Measurements from ENCODE around the gene RSBN1L. TPM values are rescaled to one million over a fixed set of nuclear protein-coding genes. Genes with fewer than 3 reads are reported as not detected.

Gene RSBN1L
- total and polyA plus RNA-seq, 2 donors (not counting 1 experiment from before 2014, with no cell fraction given): 12.0 to 19.7 TPM

DNA sequence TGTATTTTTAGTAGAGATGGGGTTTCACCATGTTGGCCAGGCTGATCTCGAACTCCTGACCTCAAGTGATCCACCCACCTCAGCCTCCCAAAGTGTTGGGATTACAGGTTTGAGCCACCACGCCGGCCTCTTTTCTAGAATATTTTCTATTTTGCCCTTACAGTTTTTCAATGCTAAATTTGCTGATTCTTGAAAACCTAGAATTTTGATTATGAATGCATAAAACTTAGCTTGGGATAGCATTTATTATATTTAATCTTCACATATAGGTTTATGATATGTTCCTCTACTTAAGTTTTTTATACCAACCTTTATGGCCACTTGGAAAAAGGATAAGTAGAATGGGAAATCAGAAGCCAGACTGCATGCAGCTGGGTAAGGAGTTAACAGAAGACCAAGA is 99.8 kb downstream of the RSBN1L start:
- Histone ChIP-seq H3K9me3 (ENCODE audit: control insufficient read depth, insufficient read depth, low read depth, low read length) (no peaks in the 10 kb centered on the region), H3K9ac (ENCODE audit: insufficient read depth, low read length) (no peak overlapping the region), H3K79me2 (ENCODE audit: control insufficient read depth, insufficient read depth, low read length) (peaks cover 62% of the 10 kb centered on the region), H3K4me3 (replicated peaks in 1 of 4; ENCODE audit: control extremely low read depth in 1 of 4, insufficient read depth in 1 of 4, low read depth in 3 of 4, low read length in 4 of 4) (peak overlapping the region in 3 of 4 experiments; percentile 97 to 99 (median 97)), H4K20me1 (ENCODE audit: control insufficient read depth, extremely low read depth, insufficient read depth, low read length) (no peaks in the 10 kb centered on the region), H3K36me3 (ENCODE audit: control insufficient read depth, insufficient read depth, low read length) (peaks cover 1% of the 10 kb centered on the region), H2AFZ (ENCODE audit: low read length) (no peak overlapping the region), H3K27ac (ENCODE audit: insufficient read depth, low read length) (no peak overlapping the region), H3K27me3 (ENCODE audit: control insufficient read depth, insufficient read depth, low read length) (no peaks in the 10 kb centered on the region), H3K4me1 (ENCODE audit: control insufficient read depth, extremely low read depth, insufficient read depth, low read length) (peaks cover 2% of the 10 kb centered on the region), H3K4me2 (ENCODE audit: extremely low read depth, insufficient read depth, low read length) (peak overlapping the region; percentile 87)
- TF ChIP-seq, protein P1, sequence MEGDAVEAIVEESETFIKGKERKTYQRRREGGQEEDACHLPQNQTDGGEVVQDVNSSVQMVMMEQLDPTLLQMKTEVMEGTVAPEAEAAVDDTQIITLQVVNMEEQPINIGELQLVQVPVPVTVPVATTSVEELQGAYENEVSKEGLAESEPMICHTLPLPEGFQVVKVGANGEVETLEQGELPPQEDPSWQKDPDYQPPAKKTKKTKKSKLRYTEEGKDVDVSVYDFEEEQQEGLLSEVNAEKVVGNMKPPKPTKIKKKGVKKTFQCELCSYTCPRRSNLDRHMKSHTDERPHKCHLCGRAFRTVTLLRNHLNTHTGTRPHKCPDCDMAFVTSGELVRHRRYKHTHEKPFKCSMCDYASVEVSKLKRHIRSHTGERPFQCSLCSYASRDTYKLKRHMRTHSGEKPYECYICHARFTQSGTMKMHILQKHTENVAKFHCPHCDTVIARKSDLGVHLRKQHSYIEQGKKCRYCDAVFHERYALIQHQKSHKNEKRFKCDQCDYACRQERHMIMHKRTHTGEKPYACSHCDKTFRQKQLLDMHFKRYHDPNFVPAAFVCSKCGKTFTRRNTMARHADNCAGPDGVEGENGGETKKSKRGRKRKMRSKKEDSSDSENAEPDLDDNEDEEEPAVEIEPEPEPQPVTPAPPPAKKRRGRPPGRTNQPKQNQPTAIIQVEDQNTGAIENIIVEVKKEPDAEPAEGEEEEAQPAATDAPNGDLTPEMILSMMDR (conservative IDR thresholded peaks at IDR 0.05 in 1 of 2, IDR thresholded peaks at IDR 0.05 in 1 of 2; ENCODE audit: low read depth in 1 of 2, low read length in 2 of 2): no peak
- no peak for TF ChIP-seq EZH2 (IDR thresholded peaks at IDR 0.05; ENCODE audit: low read length, missing control alignments)
- no peak for DNase-seq (ENCODE audit: low read depth in 2 of 2)

- Histone ChIP-seq H3K79me2 (ENCODE audit: control insufficient read depth, insufficient read depth, low read length) (peaks cover 66% of the 10 kb centered on the region), H3K27ac (ENCODE audit: insufficient read depth, low read length) (no peak overlapping the region), H3K9me3 (ENCODE audit: control insufficient read depth, insufficient read depth, low read depth, low read length) (no peaks in the 10 kb centered on the region), H4K20me1 (ENCODE audit: control insufficient read depth, extremely low read depth, insufficient read depth, low read length) (no peaks in the 10 kb centered on the region), H2AFZ (ENCODE audit: low read length) (no peak overlapping the region), H3K36me3 (ENCODE audit: control insufficient read depth, insufficient read depth, low read length) (peaks cover 1% of the 10 kb centered on the region), H3K27me3 (ENCODE audit: control insufficient read depth, insufficient read depth, low read length) (no peaks in the 10 kb centered on the region), H3K9ac (ENCODE audit: insufficient read depth, low read length) (no peak overlapping the region), H3K4me2 (ENCODE audit: extremely low read depth, insufficient read depth, low read length) (peak overlapping the region; percentile 87), H3K4me3 (replicated peaks in 1 of 4; ENCODE audit: control extremely low read depth in 1 of 4, insufficient read depth in 1 of 4, low read depth in 3 of 4, low read length in 4 of 4) (peak overlapping the region; percentile 90 to 99 (median 97)), H3K4me1 (ENCODE audit: control insufficient read depth, extremely low read depth, insufficient read depth, low read length) (peaks cover 2% of the 10 kb centered on the region)
- no peak for DNase-seq (ENCODE audit: low read depth in 2 of 2)
- TF ChIP-seq EZH2 (IDR thresholded peaks at IDR 0.05; ENCODE audit: low read length, missing control alignments): no peak
- TF ChIP-seq, protein P1 (conservative IDR thresholded peaks at IDR 0.05 in 1 of 2, IDR thresholded peaks at IDR 0.05 in 1 of 2; ENCODE audit: low read depth in 1 of 2, low read length in 2 of 2): no peak
Measured at GRCh38 chr7:77796960-77797359, 100.7 kb downstream of the RSBN1L start.

DNA sequence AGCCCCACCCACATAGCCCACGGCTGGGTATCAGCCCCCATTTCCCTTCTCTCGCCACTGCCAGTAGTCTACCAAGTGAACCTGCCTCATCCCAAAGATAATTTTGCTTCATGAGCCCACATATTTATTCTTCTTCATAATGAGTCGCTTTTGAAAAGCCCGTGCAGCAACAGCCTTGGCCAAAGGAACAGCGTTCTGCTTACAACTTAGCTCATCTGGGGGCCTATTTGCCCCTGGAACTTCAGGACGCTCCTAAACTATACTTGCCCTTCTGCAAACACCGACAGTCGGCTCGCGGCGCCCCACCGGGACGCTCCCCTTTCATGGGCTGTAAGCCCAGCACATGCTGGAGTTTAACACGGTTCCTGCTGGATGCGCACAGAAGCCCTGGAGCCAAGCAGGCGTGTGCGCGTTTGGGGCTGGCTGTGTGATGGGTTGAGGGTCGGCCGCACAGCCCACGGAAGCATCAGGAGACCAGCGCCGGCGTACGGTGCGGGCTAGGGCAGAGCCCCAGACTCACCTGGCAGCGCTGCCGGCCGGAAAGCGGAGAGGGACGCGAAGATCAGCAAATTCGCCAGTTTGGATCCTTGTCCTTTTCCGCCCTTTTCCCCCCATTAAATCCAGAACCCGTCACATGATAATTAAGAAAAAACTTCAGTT is 101.6 kb downstream of the RSBN1L start:
- H2AFZ ChIP-seq (ENCODE audit: low read length): peak overlapping the region; percentile 92
- TF ChIP-seq, protein P1 (conservative IDR thresholded peaks at IDR 0.05 in 1 of 2, IDR thresholded peaks at IDR 0.05 in 1 of 2; ENCODE audit: low read depth in 1 of 2, low read length in 2 of 2): no peak
- TF ChIP-seq EZH2 (IDR thresholded peaks at IDR 0.05; ENCODE audit: low read length, missing control alignments): no peak
- H3K4me2 ChIP-seq (ENCODE audit: extremely low read depth, insufficient read depth, low read length): peak overlapping the region; percentile 87
- H3K27ac ChIP-seq (ENCODE audit: insufficient read depth, low read length): peak overlapping the region; percentile 94
- H3K36me3 ChIP-seq (ENCODE audit: control insufficient read depth, insufficient read depth, low read length): peaks cover 1% of the 10 kb centered on the region
- H3K79me2 ChIP-seq (ENCODE audit: control insufficient read depth, insufficient read depth, low read length): peaks cover 71% of the 10 kb centered on the region
- DNase-seq (ENCODE audit: low read depth in 2 of 2): no peak
- peak overlapping the region; percentile 90 to 99 (median 97) for H3K4me3 ChIP-seq (replicated peaks in 1 of 4; ENCODE audit: control extremely low read depth in 1 of 4, insufficient read depth in 1 of 4, low read depth in 3 of 4, low read length in 4 of 4)
- H3K9me3 ChIP-seq (ENCODE audit: control insufficient read depth, insufficient read depth, low read depth, low read length): no peaks in the 10 kb centered on the region
- peak overlapping the region; percentile 95 for H3K9ac ChIP-seq (ENCODE audit: insufficient read depth, low read length)
- H4K20me1 ChIP-seq (ENCODE audit: control insufficient read depth, extremely low read depth, insufficient read depth, low read length): no peaks in the 10 kb centered on the region
- peaks cover 2% of the 10 kb centered on the region for H3K4me1 ChIP-seq (ENCODE audit: control insufficient read depth, extremely low read depth, insufficient read depth, low read length)
- no peaks in the 10 kb centered on the region for H3K27me3 ChIP-seq (ENCODE audit: control insufficient read depth, insufficient read depth, low read length)

Data from fibroblast of lung (primary cell).